ENCODE data around the gene OR2AP1.
"Not testable (repeated sequence)": the region's sequence is repeated elsewhere in the genome, so short reads cannot be mapped to it uniquely, and the experiment has no call there.

Gene OR2AP1

DNA sequence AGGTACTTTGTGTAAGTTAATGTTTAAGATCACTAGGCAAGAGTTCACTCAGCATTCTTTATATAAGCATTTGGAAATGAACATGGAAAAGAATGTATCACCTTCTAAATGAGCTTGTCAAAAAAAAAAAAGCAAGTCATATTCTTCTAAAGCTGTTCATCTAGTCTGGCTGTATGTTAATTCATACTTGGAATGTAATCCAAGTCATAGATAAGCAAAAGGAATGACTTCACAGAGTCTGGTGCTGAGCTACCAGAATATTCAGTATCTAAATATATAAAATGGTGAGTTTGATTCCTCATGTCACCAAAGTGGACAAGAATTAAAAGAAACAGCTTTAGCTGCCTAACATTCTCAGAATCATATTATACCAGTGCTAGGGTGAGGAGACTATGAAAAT, 18.0 kb upstream of the OR2AP1 start:
- no peak overlapping the region for H3K4me2 ChIP-seq (ENCODE audit: insufficient read depth, low read length, poor library complexity, severe bottlenecking)
- H3K4me1 ChIP-seq (ENCODE audit: control insufficient read depth in 2 of 2, insufficient read depth in 1 of 2, low read depth in 1 of 2, low read length in 2 of 2) = peaks cover 0 to 3% of the 10 kb centered on the region in 2 donors
- no peaks in the 10 kb centered on the region for H3K36me3 ChIP-seq (replicated peaks in 1 of 2; ENCODE audit: control insufficient read depth in 2 of 2, insufficient read depth in 2 of 2, low read length in 2 of 2)
- H3K4me3 ChIP-seq (ENCODE audit: low read length in 2 of 2) = no peak overlapping the region
- H3K27me3 ChIP-seq (ENCODE audit: control insufficient read depth in 3 of 3, insufficient read depth in 3 of 3, low read depth in 1 of 3, low read length in 3 of 3) = no peaks in the 10 kb centered on the region
- H3K23ac ChIP-seq (ENCODE audit: low read depth, low read length, poor library complexity) = no peak overlapping the region
- H2BK15ac ChIP-seq (ENCODE audit: low read length) = no peak overlapping the region
- no peaks in the 10 kb centered on the region for H3K79me1 ChIP-seq (ENCODE audit: low read depth, low read length)
- no peak overlapping the region for H3K9ac ChIP-seq (ENCODE audit: low read depth, low read length, poor library complexity)
- no peak overlapping the region for H2BK5ac ChIP-seq (ENCODE audit: low read length)
- peaks cover 5 to 7% of the 10 kb centered on the region in 2 donors for H3K9me3 ChIP-seq (replicated peaks in 1 of 2; ENCODE audit: control insufficient read depth in 2 of 2, insufficient read depth in 1 of 2, low read depth in 1 of 2, low read length in 2 of 2)
- no peak overlapping the region for H2BK120ac ChIP-seq (ENCODE audit: low read depth, low read length)
- no peak overlapping the region for H3K4ac ChIP-seq (ENCODE audit: low read length)
- H3K14ac ChIP-seq (ENCODE audit: low read length) = no peak overlapping the region
- DNase-seq (ENCODE audit: low spot score) = no peak
- H2BK12ac ChIP-seq (ENCODE audit: low read length) = no peak overlapping the region
- no peak overlapping the region for H3K27ac ChIP-seq (replicated peaks; ENCODE audit: low read length)
- H4K8ac ChIP-seq (ENCODE audit: low read depth, low read length) = no peak overlapping the region
- no peak overlapping the region for H3K18ac ChIP-seq (ENCODE audit: low read length)
- no peak overlapping the region for H2AK5ac ChIP-seq (ENCODE audit: low read depth, low read length)
- H2AFZ ChIP-seq (ENCODE audit: low read length) = no peak overlapping the region
- H4K91ac ChIP-seq (ENCODE audit: low read depth, low read length, poor library complexity) = no peak overlapping the region

DNA sequence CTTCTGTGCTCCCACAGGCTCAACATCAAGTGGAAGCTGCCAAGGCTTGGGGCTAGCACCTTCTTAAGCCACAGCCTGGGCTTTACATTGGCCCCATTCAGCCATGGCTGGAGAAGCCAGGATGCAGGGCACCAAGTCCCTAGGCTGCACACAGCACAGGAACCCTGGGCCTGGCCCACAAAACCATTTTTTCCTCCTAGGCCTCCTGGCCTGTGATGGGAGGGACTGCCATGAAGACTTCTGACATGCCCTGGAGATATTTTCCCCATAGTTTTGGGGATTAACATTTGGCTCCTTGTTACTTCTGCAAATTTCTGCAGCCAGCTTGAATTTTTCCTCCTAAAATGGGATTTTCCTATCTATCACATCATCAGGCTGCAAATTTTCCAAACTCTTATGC, 2.2 kb upstream of the OR2AP1 start:
- not testable (repeated sequence) for H3K4ac ChIP-seq (ENCODE audit: low read length); H2BK5ac ChIP-seq (ENCODE audit: low read length); DNase-seq (ENCODE audit: low spot score); H3K4me1 ChIP-seq (ENCODE audit: control insufficient read depth in 2 of 2, insufficient read depth in 1 of 2, low read depth in 1 of 2, low read length in 2 of 2); H3K23ac ChIP-seq (ENCODE audit: low read depth, low read length, poor library complexity); H3K9ac ChIP-seq (ENCODE audit: low read depth, low read length, poor library complexity); H3K4me2 ChIP-seq (ENCODE audit: insufficient read depth, low read length, poor library complexity, severe bottlenecking); H2AFZ ChIP-seq (ENCODE audit: low read length); H3K27ac ChIP-seq (replicated peaks; ENCODE audit: low read length); H3K9me3 ChIP-seq (replicated peaks in 1 of 2; ENCODE audit: control insufficient read depth in 2 of 2, insufficient read depth in 1 of 2, low read depth in 1 of 2, low read length in 2 of 2); H2BK12ac ChIP-seq (ENCODE audit: low read length); H3K27me3 ChIP-seq (ENCODE audit: control insufficient read depth in 3 of 3, insufficient read depth in 3 of 3, low read depth in 1 of 3, low read length in 3 of 3); H3K14ac ChIP-seq (ENCODE audit: low read length); H3K4me3 ChIP-seq (ENCODE audit: low read length in 2 of 2); H2BK15ac ChIP-seq (ENCODE audit: low read length); H2AK5ac ChIP-seq (ENCODE audit: low read depth, low read length); H3K18ac ChIP-seq (ENCODE audit: low read length); H3K36me3 ChIP-seq (replicated peaks in 1 of 2; ENCODE audit: control insufficient read depth in 2 of 2, insufficient read depth in 2 of 2, low read length in 2 of 2); H4K91ac ChIP-seq (ENCODE audit: low read depth, low read length, poor library complexity); H4K8ac ChIP-seq (ENCODE audit: low read depth, low read length); H3K79me1 ChIP-seq (ENCODE audit: low read depth, low read length); H2BK120ac ChIP-seq (ENCODE audit: low read depth, low read length)

DNA sequence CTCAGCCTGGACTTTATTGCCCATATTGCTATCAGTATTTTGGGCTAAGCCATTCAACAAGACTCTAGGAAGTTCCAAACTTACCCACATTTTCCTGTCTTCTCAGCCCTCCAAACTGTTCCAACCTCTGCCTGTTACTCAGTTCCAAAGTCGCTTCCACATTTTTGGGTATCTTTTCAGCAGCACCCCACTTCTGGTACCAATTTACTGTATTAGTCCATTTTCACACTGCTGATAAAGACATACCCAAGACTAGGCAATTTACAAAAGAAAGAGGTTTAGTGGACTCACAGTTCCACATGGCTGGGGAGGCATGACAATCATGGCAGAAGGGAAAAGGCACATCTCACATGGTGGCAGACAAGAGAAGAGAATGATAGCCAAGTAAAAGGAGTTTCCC, 1.6 kb upstream of the OR2AP1 start:
- not testable (repeated sequence) for H3K9me3 ChIP-seq (replicated peaks in 1 of 2; ENCODE audit: control insufficient read depth in 2 of 2, insufficient read depth in 1 of 2, low read depth in 1 of 2, low read length in 2 of 2); H2BK5ac ChIP-seq (ENCODE audit: low read length); H2BK12ac ChIP-seq (ENCODE audit: low read length); H2BK15ac ChIP-seq (ENCODE audit: low read length); H3K14ac ChIP-seq (ENCODE audit: low read length); H3K9ac ChIP-seq (ENCODE audit: low read depth, low read length, poor library complexity); H3K36me3 ChIP-seq (replicated peaks in 1 of 2; ENCODE audit: control insufficient read depth in 2 of 2, insufficient read depth in 2 of 2, low read length in 2 of 2); H3K4me3 ChIP-seq (ENCODE audit: low read length in 2 of 2); H2AK5ac ChIP-seq (ENCODE audit: low read depth, low read length); H3K27ac ChIP-seq (replicated peaks; ENCODE audit: low read length); H3K4ac ChIP-seq (ENCODE audit: low read length); H3K4me2 ChIP-seq (ENCODE audit: insufficient read depth, low read length, poor library complexity, severe bottlenecking); H3K4me1 ChIP-seq (ENCODE audit: control insufficient read depth in 2 of 2, insufficient read depth in 1 of 2, low read depth in 1 of 2, low read length in 2 of 2); H4K91ac ChIP-seq (ENCODE audit: low read depth, low read length, poor library complexity); DNase-seq (ENCODE audit: low spot score); H3K79me1 ChIP-seq (ENCODE audit: low read depth, low read length); H3K23ac ChIP-seq (ENCODE audit: low read depth, low read length, poor library complexity); H2BK120ac ChIP-seq (ENCODE audit: low read depth, low read length); H3K18ac ChIP-seq (ENCODE audit: low read length); H4K8ac ChIP-seq (ENCODE audit: low read depth, low read length); H2AFZ ChIP-seq (ENCODE audit: low read length); H3K27me3 ChIP-seq (ENCODE audit: control insufficient read depth in 3 of 3, insufficient read depth in 3 of 3, low read depth in 1 of 3, low read length in 3 of 3)
- no CpG with 5 or more reads among the region's 1 CpG for WGBS, 2 donors (ENCODE audit: extremely low coverage in 2 of 2, insufficient read length in 2 of 2, insufficient replicate concordance in 1 of 2)

DNA sequence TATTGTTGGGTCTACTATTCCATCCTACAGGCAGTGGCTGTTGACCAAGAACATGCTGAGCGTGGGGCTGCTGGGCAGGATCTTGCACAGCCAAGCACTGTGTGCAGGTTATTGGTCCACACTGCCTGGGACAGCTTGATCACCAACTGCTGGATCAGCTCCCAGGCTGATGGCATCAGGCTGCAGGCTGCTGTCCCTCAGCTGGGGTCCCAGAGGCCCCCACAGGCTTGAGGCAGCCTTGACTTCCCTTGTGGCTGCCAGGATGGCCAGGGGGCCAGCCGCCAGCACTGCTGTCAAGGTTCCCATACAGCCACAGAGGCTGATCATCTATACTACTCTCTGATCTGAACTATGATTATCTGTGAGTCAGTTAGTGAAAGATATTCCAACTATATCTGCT, 9.8 kb downstream of the OR2AP1 start:
- no peak overlapping the region for H2BK120ac ChIP-seq (ENCODE audit: low read depth, low read length)
- H3K27ac ChIP-seq (replicated peaks; ENCODE audit: low read length) = no peak overlapping the region
- no peak overlapping the region for H3K4me2 ChIP-seq (ENCODE audit: insufficient read depth, low read length, poor library complexity, severe bottlenecking)
- H3K27me3 ChIP-seq (ENCODE audit: control insufficient read depth in 3 of 3, insufficient read depth in 3 of 3, low read depth in 1 of 3, low read length in 3 of 3) = no peaks in the 10 kb centered on the region
- H3K9me3 ChIP-seq (replicated peaks in 1 of 2; ENCODE audit: control insufficient read depth in 2 of 2, insufficient read depth in 1 of 2, low read depth in 1 of 2, low read length in 2 of 2) = peaks cover 0 to 2% of the 10 kb centered on the region in 2 donors
- DNase-seq (ENCODE audit: low spot score) = no peak
- H3K14ac ChIP-seq (ENCODE audit: low read length) = peak overlapping the region; percentile 84
- peak overlapping the region in 1 of 2 donors; percentile 73 for H3K4me3 ChIP-seq (ENCODE audit: low read length in 2 of 2)
- H3K18ac ChIP-seq (ENCODE audit: low read length) = peak overlapping the region; percentile 44
- no peaks in the 10 kb centered on the region for H3K79me1 ChIP-seq (ENCODE audit: low read depth, low read length)
- peak overlapping the region; percentile 70 for H3K4ac ChIP-seq (ENCODE audit: low read length)
- H2AK5ac ChIP-seq (ENCODE audit: low read depth, low read length) = no peak overlapping the region
- no peak overlapping the region for H3K9ac ChIP-seq (ENCODE audit: low read depth, low read length, poor library complexity)
- H2BK12ac ChIP-seq (ENCODE audit: low read length) = no peak overlapping the region
- WGBS, 2 donors (ENCODE audit: extremely low coverage in 2 of 2, insufficient read length in 2 of 2, insufficient replicate concordance in 1 of 2) = no CpG with 5 or more reads among the region's 2 CpGs
- H2BK5ac ChIP-seq (ENCODE audit: low read length) = no peak overlapping the region
- H4K91ac ChIP-seq (ENCODE audit: low read depth, low read length, poor library complexity) = no peak overlapping the region
- no peak overlapping the region for H3K23ac ChIP-seq (ENCODE audit: low read depth, low read length, poor library complexity)
- no peaks in the 10 kb centered on the region for H3K4me1 ChIP-seq (ENCODE audit: control insufficient read depth in 2 of 2, insufficient read depth in 1 of 2, low read depth in 1 of 2, low read length in 2 of 2)
- no peak overlapping the region for H2BK15ac ChIP-seq (ENCODE audit: low read length)
- H2AFZ ChIP-seq (ENCODE audit: low read length) = no peak overlapping the region
- H3K36me3 ChIP-seq (replicated peaks in 1 of 2; ENCODE audit: control insufficient read depth in 2 of 2, insufficient read depth in 2 of 2, low read length in 2 of 2) = no peaks in the 10 kb centered on the region
- H4K8ac ChIP-seq (ENCODE audit: low read depth, low read length) = no peak overlapping the region
